Activated naive CD4-positive, alpha-beta T cell treated with anti-CD3 and anti-CD28 coated beads, Interleukin-2, amount 50 U/mL, for 24 hours (primary cell): ENCODE data around the gene ZPR1.

Experiments used
- H3K27ac Mint-ChIP-seq: one replicate; pipeline ENCODE4 v1.8.0; 2021; ENCODE audit warnings: mild to moderate bottlenecking, mixed read lengths
- H3K27me3 Mint-ChIP-seq: one replicate; pipeline ENCODE4 v1.8.0; 2021; ENCODE audit warnings: mixed read lengths
- H3K36me3 Mint-ChIP-seq: one replicate; pipeline ENCODE4 v1.8.0; 2021; ENCODE audit warnings: mixed read lengths
- H3K4me1 Mint-ChIP-seq: one replicate; pipeline ENCODE4 v1.8.0; 2021; ENCODE audit warnings: mixed read lengths
- H3K4me3 Mint-ChIP-seq: one replicate; pipeline ENCODE4 v1.8.0; 2021; ENCODE audit warnings: mild to moderate bottlenecking, mixed read lengths
- H3K9me3 Mint-ChIP-seq: one replicate; pipeline ENCODE4 v1.8.0; 2021; ENCODE audit warnings: mixed read lengths

ZPR1 gene

DNA sequence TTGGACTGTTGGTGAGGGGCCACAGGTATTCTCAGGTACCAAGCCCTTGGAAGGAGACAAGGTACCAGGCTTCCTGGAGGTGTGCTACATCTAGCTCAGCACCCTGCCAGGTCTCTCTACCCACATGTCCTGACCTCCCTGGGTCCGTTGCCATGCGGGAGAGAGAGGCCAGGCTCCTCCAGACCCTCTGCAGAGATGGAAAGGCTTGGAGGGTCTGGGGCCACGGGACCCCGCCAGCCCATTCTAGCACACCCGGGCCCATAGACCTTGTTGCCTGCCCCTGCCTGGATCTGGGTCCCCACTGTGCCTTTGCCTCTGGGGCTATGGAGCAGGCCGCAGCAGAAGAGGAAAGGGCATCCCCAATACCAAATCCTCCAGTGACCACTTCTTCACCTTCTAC, 39.6 kb upstream of the ZPR1 start:
- Mint-ChIP-seq H3K36me3 (no peaks in the 10 kb centered on the region), H3K4me1 (no peaks in the 10 kb centered on the region), H3K27ac (no peak overlapping the region), H3K27me3 (no peaks in the 10 kb centered on the region), H3K4me3 (no peak overlapping the region), H3K9me3 (no peaks in the 10 kb centered on the region)

DNA sequence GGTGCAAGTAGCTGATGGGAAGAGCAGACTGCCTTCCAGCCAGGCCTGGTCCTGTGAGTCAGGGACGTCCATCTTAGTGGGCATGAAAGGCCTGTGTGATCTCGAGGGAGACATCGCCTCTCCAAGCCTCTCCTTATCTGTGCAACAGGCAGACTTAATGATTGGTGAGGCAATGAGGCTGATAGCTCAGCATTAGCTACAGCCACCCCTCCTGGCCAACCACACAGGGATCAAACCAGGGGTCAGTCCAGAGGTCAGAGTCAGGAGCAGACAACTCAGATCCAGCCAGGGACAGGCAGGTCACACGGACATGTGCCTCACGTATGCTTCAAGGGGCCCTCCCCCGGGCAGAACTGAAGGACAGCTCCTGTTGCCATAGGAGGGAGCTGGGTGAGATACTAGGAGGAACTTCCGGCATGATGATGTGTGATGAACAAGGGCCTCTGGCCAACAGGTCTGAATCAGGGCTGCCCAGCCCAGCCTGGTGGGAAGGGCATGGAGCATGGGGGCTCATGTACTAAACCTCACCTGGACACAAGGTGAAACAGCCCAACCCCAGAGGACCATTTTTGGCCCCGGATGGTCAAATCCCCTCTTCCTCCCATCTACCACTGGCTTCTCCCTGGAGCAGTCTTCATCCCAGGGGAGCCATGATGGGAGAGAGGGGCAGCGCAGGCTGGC, 39.1 kb upstream of the ZPR1 start:
- Mint-ChIP-seq H3K27ac (no peak overlapping the region), H3K4me1 (no peaks in the 10 kb centered on the region), H3K27me3 (no peaks in the 10 kb centered on the region), H3K4me3 (no peak overlapping the region), H3K9me3 (no peaks in the 10 kb centered on the region), H3K36me3 (no peaks in the 10 kb centered on the region)

DNA sequence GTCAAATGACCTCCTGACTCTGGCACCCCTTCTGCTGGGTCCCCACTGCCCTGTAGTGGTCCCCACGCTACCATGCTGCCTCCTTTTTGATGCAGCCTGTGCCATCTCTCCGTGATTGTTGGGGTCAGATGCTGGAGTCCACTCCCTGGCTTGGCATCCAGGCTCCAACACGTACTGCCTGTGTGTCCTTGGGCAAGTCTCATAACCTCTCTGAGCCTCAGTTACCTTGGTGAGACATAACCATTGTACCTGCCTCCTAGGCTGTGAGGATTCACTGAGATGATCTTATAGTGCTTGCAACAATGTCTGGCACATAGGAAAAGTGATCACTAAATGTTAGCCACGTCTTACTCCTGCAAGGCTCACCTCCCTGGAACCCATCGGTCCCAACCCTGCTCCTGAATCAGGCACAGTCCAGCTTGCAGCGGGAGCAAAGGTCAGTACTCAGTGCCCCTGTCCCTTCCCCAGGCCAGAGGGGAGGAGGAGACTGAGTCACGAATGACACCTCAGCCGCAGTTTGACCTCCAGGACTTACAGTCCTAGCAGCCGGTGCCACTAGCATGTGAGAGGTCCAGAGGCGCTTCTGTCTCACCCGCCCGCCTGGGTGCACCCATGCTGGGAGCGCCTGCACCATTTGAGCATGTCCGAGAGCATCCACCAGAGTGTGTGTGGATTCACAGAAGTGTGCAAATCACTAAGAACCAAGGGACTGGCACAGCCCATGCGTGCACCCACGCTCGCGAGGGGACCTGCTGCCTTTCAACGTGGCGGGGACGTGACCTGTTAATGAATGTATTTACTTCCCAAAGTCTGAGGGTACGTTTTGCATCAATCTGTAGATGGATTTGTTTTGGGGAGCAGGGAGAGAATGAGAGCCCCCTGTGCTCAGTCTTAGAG, 38.3 kb upstream of the ZPR1 start:
- H3K9me3 Mint-ChIP-seq: no peaks in the 10 kb centered on the region
- H3K27ac Mint-ChIP-seq: no peak overlapping the region
- H3K27me3 Mint-ChIP-seq: no peaks in the 10 kb centered on the region
- H3K4me1 Mint-ChIP-seq: no peaks in the 10 kb centered on the region
- H3K4me3 Mint-ChIP-seq: no peak overlapping the region
- no peaks in the 10 kb centered on the region for H3K36me3 Mint-ChIP-seq

DNA sequence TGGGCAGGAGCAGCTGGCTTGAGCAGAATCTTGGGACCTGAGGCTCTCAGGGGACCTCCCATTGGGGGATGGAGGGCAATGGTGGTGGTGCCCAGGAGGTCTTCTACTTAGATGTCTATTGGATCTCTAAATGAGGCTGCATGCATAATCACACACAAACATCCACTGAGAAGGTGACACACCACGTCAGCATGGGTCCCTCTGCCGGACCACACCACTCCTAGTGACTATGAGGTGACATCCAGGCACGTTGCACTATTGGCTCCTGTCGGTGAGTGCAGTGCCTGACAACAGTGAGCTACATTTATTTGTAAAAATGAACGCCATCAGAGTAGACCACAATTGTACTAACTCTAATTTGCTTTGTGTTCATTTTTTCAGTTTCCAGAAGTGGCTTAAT, 37.6 kb upstream of the ZPR1 start:
- no peaks in the 10 kb centered on the region for H3K27me3 Mint-ChIP-seq

DNA sequence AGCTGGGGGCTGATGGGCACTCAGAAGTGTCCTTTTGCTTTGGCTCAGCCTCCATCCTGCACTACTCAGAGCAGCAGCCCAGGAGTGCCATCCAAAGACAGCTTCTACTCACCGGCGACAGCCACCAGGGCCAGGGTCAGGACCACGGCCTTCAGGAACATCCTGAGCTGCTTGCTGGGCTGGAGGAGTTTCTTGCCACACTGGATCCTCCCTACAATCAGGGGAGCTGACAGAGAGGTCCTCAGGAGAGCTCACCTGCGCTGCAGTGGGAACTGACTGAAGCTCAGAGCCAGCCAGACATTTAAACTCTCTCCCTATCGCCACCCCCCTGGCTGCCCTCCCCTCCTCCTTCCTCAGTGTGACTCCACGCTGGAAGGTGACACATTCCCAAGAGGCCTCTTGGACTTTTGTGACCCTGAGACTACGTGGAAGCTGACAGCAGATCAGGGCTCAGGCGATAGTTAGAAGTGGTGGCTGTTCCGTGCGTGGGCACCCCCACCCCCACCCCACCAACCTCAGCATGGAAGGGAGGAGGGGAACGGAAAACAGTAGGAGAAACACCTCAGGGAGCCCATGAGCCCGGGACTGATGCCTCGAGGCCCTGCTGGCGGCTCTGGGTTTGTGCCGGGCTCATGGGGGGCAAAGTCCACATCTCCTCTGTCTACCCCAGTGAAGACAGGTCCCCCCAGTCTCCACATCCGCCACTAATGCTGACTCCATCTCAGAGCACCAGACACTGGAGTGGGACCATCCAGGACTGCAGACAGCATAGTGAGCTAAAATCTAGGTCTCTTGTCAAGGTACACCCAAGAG, 35.4 kb upstream of the ZPR1 start, which contains the start of gene APOA4:
TSS of gene APOA4 (minus strand) at position 274 of the 813 bp plus-strand sequence. CDS start at position 161, 113 bp downstream.
- H3K4me1 Mint-ChIP-seq: no peaks in the 10 kb centered on the region
- H3K4me3 Mint-ChIP-seq: no peak within 1 kb of the TSS
- no peak within 1 kb of the TSS for H3K27ac Mint-ChIP-seq
- no peaks in the 10 kb centered on the region for H3K9me3 Mint-ChIP-seq
- H3K27me3 Mint-ChIP-seq: no peaks in the 10 kb centered on the region
- no peaks in the 10 kb centered on the region for H3K36me3 Mint-ChIP-seq

More for the DNA sequence above, 37.6 kb upstream of the ZPR1 start:
- Mint-ChIP-seq H3K4me1 (no peaks in the 10 kb centered on the region), H3K36me3 (no peaks in the 10 kb centered on the region), H3K4me3 (no peak overlapping the region), H3K27ac (no peak overlapping the region), H3K9me3 (no peaks in the 10 kb centered on the region)

DNA sequence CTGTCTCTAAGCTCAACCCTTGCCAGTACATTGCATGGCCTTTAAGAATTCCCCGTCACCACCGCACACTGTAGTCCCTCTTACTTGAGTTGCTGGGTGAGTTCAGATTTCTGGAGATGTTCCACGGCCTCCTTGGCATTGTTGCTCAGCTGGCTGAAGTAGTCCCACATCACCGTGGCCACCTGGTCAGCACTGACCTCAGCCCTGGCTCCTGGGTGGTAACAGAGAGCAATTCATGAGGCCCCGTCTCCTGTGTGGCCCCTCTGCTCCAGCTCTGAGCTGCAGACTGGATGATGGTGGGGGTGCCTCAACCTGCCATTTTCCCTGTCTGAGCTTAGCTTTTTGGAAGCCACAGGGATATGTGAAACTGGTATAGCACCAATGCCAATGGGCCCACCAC, 34.8 kb upstream of the ZPR1 start:
- Mint-ChIP-seq H3K36me3 (no peaks in the 10 kb centered on the region), H3K4me1 (no peaks in the 10 kb centered on the region), H3K27me3 (no peaks in the 10 kb centered on the region), H3K27ac (no peak overlapping the region), H3K4me3 (no peak overlapping the region), H3K9me3 (no peaks in the 10 kb centered on the region)

DNA sequence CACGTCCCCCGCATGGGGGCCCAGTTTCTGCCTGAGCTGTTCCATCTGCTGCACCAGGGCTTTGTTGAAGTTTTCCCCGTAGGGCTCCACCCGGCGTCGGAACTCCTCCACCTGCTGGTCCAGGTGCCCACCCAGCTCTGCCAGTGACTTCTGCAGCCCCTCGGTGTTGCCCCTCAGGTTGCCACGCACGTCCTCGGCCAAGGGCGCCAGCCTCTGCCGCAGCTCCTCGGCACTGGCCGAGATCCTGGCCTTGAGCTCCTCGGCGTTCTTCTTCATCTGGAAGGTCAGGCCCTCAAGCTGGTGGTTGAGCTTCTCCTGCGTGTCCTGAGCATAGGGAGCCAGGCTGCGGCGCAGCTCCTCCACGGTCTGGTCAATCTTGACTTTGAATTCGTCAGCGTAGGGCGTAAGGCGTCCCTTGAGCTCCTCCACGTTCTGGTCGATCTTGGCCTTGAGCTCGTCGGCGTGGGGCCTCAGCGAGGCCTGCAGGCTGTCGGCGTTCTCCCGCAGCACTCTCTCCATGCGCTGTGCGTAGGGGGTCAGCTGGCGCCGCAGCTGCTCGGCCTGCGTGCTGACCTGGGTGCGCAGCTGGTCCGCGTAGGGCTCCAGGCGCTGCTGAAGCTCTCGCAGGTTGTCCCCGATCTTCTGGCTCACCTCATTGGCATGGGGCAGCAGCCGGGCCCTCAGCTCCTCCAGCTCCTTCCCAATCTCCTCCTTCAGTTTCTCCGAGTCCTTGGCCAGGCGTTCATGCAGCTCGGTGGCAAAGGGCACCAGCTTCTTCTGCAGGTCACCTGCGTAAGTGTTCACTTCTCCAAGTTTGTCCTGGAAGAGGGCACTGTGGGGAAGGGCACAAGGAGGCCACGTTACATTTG, 33.5 kb upstream of the ZPR1 start:
- Mint-ChIP-seq H3K36me3 (no peaks in the 10 kb centered on the region), H3K4me3 (no peak overlapping the region), H3K27me3 (no peaks in the 10 kb centered on the region), H3K9me3 (no peaks in the 10 kb centered on the region), H3K27ac (no peak overlapping the region), H3K4me1 (no peaks in the 10 kb centered on the region)

DNA sequence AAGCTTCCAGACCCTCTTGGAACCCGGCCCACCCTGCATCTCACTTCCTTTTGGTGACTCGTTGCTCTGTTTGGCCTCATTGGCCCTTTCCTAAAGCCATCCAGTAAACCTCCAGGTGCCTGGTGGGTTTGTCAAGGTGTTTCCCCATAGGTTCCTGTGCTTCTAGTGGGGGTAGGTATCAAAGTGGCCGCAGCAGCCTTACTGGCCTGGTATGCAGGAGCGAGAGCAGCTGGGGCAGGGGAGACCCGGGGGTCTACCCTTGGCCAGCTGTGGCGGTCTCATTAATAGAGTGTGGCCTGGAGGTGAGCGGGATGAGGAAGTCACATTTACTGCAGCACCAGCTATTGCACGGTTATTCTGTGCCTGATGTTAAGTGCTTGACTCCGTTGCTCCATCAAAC, 31.2 kb upstream of the ZPR1 start:
- Mint-ChIP-seq H3K27ac (no peak overlapping the region), H3K4me1 (no peaks in the 10 kb centered on the region), H3K9me3 (no peaks in the 10 kb centered on the region), H3K27me3 (no peaks in the 10 kb centered on the region), H3K4me3 (no peak overlapping the region), H3K36me3 (no peaks in the 10 kb centered on the region)

DNA sequence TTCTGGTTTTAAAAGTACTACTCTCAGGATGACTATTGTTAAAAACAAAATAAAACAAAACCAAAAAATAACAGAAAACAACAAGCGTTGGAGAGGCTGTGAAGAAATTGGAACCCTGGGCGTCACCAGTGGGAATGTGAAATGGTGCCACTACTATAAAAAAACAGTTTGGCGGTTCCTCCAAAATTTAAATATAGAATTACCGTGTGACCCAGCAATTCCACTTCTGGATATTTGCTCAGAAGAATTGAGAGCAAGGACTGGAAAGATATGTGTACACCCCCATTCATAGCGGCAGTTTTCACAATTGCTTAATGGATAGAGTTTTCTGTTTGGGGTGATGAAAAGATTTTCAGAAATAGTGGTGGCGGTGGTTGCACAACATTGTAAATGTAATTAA, 26.7 kb upstream of the ZPR1 start:
- Mint-ChIP-seq H3K4me1 (no peaks in the 10 kb centered on the region), H3K36me3 (no peaks in the 10 kb centered on the region), H3K27me3 (no peaks in the 10 kb centered on the region), H3K4me3 (no peak overlapping the region), H3K9me3 (no peaks in the 10 kb centered on the region), H3K27ac (no peak overlapping the region)

DNA sequence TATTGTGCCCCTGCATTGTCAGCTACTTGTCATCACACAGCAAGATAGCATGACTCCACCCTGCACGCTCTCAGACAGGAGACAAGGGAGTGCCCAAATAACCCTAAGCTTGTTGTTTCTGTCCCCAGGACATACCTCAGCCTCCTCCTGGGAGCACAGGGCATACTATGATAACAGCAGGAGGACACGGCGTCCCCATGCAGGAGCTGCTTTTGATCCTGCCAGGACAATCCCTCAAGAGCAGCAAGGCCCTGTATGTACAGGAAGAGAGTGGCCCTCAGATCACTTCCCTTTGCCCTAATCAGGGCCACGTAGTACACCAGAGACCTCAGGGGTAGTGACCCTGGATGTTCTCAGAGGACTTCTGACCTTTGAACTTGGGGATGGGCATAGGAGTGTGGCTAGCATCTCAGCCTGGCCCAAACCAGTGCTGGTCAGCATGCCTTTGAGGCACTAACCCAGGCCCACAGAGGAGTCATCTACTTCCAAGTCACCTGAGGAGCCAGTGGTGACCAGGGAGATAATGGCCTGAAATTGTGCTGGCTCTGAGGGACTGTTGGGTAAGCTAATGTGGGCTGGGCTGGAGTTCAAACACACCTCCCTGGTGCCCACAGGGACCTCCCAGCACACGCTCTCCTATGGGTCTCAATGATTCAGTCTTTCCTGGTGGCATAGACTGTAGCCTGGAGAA, 26.1 kb upstream of the ZPR1 start:
- Mint-ChIP-seq H3K9me3 (no peaks in the 10 kb centered on the region), H3K4me3 (no peak overlapping the region), H3K27ac (no peak overlapping the region), H3K27me3 (no peaks in the 10 kb centered on the region), H3K4me1 (no peaks in the 10 kb centered on the region), H3K36me3 (no peaks in the 10 kb centered on the region)

DNA sequence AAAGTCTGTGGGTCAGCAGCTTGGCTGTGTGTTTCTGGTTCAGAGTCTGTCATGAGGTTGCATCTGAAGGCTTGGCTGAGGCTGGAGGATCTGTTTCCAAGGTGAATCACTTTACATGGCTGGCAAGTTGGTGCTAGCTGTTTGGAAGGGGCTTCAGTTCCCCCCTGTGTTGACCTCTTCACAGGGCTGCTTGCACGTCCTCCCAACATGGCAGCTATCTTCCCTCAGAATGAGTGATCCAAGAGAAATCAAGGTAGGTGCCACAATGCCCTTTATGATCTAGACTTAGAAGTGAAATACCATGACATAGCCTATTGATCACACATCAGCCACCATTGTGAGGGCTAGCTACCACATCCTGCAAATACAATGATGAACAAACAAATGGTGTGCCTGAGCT, 25.3 kb upstream of the ZPR1 start:
- H3K4me3 Mint-ChIP-seq: no peak overlapping the region

DNA sequence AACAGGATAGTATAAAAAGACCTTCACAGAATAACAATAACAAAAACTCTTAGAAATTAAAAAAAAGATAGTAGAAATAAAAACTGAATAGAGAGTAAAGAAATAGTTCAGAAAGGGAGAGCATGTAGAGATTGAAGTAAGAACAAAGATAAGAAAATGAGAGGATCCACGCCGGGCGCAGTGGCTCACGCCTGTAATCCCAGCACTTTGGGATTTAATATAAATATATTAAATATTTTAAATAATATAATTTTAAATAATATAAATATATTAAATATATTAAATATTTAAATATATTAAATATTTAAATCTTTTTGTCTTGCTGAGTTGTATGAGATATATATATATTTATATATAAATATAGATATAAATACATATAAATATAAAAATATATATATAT, 24.3 kb upstream of the ZPR1 start:
- Mint-ChIP-seq H3K27me3 (no peaks in the 10 kb centered on the region), H3K27ac (no peak overlapping the region), H3K36me3 (no peaks in the 10 kb centered on the region), H3K9me3 (no peaks in the 10 kb centered on the region), H3K4me3 (no peak overlapping the region), H3K4me1 (no peaks in the 10 kb centered on the region)

More for the DNA sequence above, 25.3 kb upstream of the ZPR1 start:
- Mint-ChIP-seq H3K9me3 (no peaks in the 10 kb centered on the region), H3K36me3 (no peaks in the 10 kb centered on the region), H3K4me1 (no peaks in the 10 kb centered on the region), H3K27ac (no peak overlapping the region), H3K27me3 (no peaks in the 10 kb centered on the region)

DNA sequence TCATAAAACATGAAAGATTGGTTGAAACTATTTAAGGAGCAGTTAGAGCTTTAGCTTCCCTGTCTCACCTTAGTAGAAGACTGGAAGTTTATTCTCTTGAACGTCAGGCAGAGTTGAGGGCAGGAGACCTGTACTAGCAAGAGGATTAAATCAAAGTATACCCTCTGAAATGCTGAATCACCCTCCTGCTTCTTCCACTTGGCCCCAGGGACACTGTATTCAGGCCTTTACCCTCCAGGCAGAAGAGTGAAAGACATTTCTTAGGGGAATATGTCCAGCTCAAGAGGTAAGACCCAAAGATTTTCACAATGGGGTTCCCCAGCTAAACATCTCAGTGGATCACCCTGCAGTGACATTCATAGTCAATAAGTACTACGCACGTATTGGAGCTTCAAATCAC, 23.4 kb upstream of the ZPR1 start:
- Mint-ChIP-seq H3K4me1 (no peaks in the 10 kb centered on the region), H3K9me3 (no peaks in the 10 kb centered on the region), H3K36me3 (no peaks in the 10 kb centered on the region), H3K27me3 (no peaks in the 10 kb centered on the region), H3K27ac (no peak overlapping the region), H3K4me3 (no peak overlapping the region)

DNA sequence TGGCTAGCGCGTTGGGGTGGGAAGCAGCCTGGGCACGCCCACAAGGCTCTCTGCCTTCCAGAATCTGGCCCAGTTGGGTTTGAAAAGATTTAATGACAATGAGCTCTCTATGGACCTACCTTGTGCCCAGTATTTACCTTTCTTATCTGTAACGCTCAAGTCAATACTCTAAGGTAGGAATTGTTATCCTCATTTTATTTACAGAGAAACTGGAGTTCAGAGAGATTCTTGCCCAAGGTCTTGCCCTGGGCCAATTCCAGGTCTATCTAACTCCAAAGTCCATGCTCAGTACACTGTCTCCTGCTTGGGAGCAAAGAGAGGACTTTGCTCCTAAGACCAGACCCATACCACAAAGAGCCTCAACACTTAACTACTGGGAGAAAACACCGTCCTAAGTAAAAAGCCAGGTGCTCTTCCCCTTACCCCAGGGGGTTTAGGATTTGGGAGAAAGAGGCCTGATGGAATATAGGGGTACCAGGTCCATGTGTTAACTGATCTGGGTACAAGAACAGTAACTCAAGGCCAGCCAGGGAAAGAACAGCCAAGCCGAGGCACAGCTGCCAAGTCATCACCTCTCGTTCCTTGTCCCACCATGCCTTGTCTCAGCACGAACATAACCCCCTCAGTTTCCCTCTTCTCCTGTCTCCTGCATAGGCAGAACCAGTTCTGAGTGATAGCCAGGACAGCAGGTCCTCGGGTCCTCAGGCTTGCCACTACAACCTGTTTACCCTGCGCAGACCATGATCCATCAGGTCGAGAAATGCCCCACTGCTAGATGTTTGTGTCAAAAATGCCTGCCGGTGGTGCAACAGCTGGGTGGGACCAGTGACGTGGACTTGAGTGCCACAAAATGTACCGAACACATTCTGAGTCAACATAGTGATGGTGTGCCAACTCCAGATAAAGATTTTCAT, 20.7 kb upstream of the ZPR1 start:
- Mint-ChIP-seq H3K4me3 (no peak overlapping the region), H3K4me1 (no peaks in the 10 kb centered on the region), H3K27ac (no peak overlapping the region), H3K36me3 (no peaks in the 10 kb centered on the region), H3K9me3 (no peaks in the 10 kb centered on the region), H3K27me3 (no peaks in the 10 kb centered on the region)
